HepG2 (cell line): ENCODE data around the gene ENKUR. TPM values are rescaled to one million over a fixed set of nuclear protein-coding genes. Genes with fewer than 3 reads are reported as not detected.
A peak's percentile ranks its signal among the peaks of the same experiment; 100 is the strongest.

Source experiments
- ARHGAP35 ChIP-seq: sonication (generic); formaldehyde crosslinking; IDR thresholded peaks from 2 replicates; pipeline ENCODE4 v1.9.0; 2022; ENCODE audit warnings: mild to moderate bottlenecking, inconsistent platforms, moderate library complexity, missing genetic modification reagents, borderline replicate concordance
- ARNT ChIP-seq: fragments of 450-650 bp; IDR thresholded peaks from 2 replicates; pipeline ENCODE4 v1.6.1; 2017
- BATF2 ChIP-seq: sonication (generic); formaldehyde crosslinking; IDR thresholded peaks from 2 replicates; pipeline ENCODE4 v1.8.0; 2022; ENCODE audit warnings: mild to moderate bottlenecking, missing genetic modification reagents, moderate library complexity
- CREB1 ChIP-seq, 2 experiments: fragments of 450-650 bp in 1 of 2; IDR thresholded peaks; 2 replicates each; pipeline ENCODE4 v1.6.1; 2016 to 2017; ENCODE audit warnings: control low read depth in 1 of 2, mild to moderate bottlenecking in 1 of 2, missing compliant biosample characterization in 1 of 2, missing genetic modification characterization in 1 of 2
- CSRNP2 ChIP-seq: sonication (generic); formaldehyde crosslinking; conservative IDR thresholded peaks from 2 replicates; pipeline ENCODE4 v1.8.0; 2022; ENCODE audit warnings: low read depth, missing genetic modification reagents
- FOXO4 ChIP-seq: sonication (generic); formaldehyde crosslinking; conservative IDR thresholded peaks from 2 replicates; pipeline ENCODE4 v1.8.1; 2023; ENCODE audit warnings: missing genetic modification reagents
- KLF15 ChIP-seq: sonication (generic); formaldehyde crosslinking; IDR thresholded peaks from 2 replicates; pipeline ENCODE4 v1.8.1; 2023; ENCODE audit warnings: borderline replicate concordance, mild to moderate bottlenecking, inconsistent platforms, missing genetic modification reagents, mixed read lengths
- KLF9 ChIP-seq: IDR thresholded peaks from 2 replicates; pipeline ENCODE4 v1.6.1; 2016; ENCODE audit warnings: low read depth
- MAFG ChIP-seq: sonication (generic); formaldehyde crosslinking; IDR thresholded peaks from 2 replicates; pipeline ENCODE4 v1.5.1; 2020; ENCODE audit warnings: mild to moderate bottlenecking, missing genetic modification reagents
- MBD4 ChIP-seq: IDR thresholded peaks from 2 replicates; pipeline ENCODE4 v1.6.1; 2012; ENCODE audit warnings: low read length, inconsistent platforms, borderline replicate concordance
- NCOA1 ChIP-seq: sonication (generic); formaldehyde crosslinking; IDR thresholded peaks from 2 replicates; pipeline ENCODE4 v1.9.0; 2021; ENCODE audit warnings: missing genetic modification reagents
- POLR2G ChIP-seq: fragments of 200-400 bp; formaldehyde crosslinking; IDR thresholded peaks from 2 replicates; pipeline ENCODE4 v1.6.1; 2018; ENCODE audit warnings: mild to moderate bottlenecking, low read depth, low read length, moderate library complexity
- SIX1 ChIP-seq: sonication (generic); formaldehyde crosslinking; IDR thresholded peaks from 2 replicates; pipeline ENCODE4 v1.4.0; 2020; ENCODE audit warnings: missing genetic modification reagents, borderline replicate concordance
- THRA ChIP-seq: sonication (generic); formaldehyde crosslinking; IDR thresholded peaks from 2 replicates; pipeline ENCODE4 v1.4.0; 2020; ENCODE audit warnings: missing genetic modification reagents, borderline replicate concordance
- XRCC5 ChIP-seq: fragments of 200-400 bp; formaldehyde crosslinking; optimal IDR thresholded peaks from 2 replicates; pipeline ENCODE3; 2017; ENCODE audit warnings: mild to moderate bottlenecking, low read length
- ZBTB7B ChIP-seq: sonication (generic); formaldehyde crosslinking; IDR thresholded peaks from 2 replicates; pipeline ENCODE4 v1.4.0; 2020; ENCODE audit warnings: missing genetic modification reagents
- ZBTB8A ChIP-seq: sonication (generic); formaldehyde crosslinking; IDR thresholded peaks from 2 replicates; pipeline ENCODE4 v1.4.0; 2020; ENCODE audit warnings: mild to moderate bottlenecking, low read depth, missing genetic modification reagents, borderline replicate concordance
- ZFP1 ChIP-seq: IDR thresholded peaks from 2 replicates; pipeline ENCODE4 v1.6.1; 2016
- ZFP36 ChIP-seq: fragments of 150-350 bp; IDR thresholded peaks from 2 replicates; pipeline ENCODE4 v1.6.1; 2018; ENCODE audit warnings: borderline replicate concordance, low read length, low read depth; ENCODE audit not compliant: partially characterized antibody
- ZNF335 ChIP-seq: sonication (generic); formaldehyde crosslinking; IDR thresholded peaks from 2 replicates; pipeline ENCODE4 v1.4.0; 2020; ENCODE audit warnings: missing genetic modification reagents
- ZNF484 ChIP-seq: sonication (generic); formaldehyde crosslinking; IDR thresholded peaks from 2 replicates; pipeline ENCODE4 v1.5.1; 2020; ENCODE audit warnings: mild to moderate bottlenecking, low read depth, missing genetic modification reagents, borderline replicate concordance
- ZNF558 ChIP-seq: sonication (generic); formaldehyde crosslinking; IDR thresholded peaks from 2 replicates; pipeline ENCODE4 v1.9.0; 2022; ENCODE audit warnings: mild to moderate bottlenecking, missing genetic modification reagents, borderline replicate concordance
- polyA plus RNA-seq, 8 experiments: library from polyadenylated mRNA; depleted of rRNA in 3 of 8; stranded (reverse) in 7 of 8; unstranded in 1 of 8; fragments of >200 nt; fragmentation: Illumina TruSeq in 4 of 8; extraction: Trizol in 4 of 8; gene quantifications; 2 replicates each; pipeline versions ENCODE4 v1.2.1 to v1.2.3, GENCODE V29; 2011 to 2016; ENCODE audit warnings: low read depth in 4 of 8, missing spikeins in 1 of 8, mixed read lengths in 1 of 8; ENCODE audit not compliant: insufficient read depth in 1 of 8
- total RNA-seq, 5 experiments: library from RNA; depleted of rRNA; stranded (reverse); fragments of >200 nt; fragmentation: Illumina TruSeq; extraction: Trizol; gene quantifications; 2 replicates each; pipeline ENCODE4 v1.2.3, GENCODE V29; 2016; ENCODE audit warnings: low read depth in 1 of 5
- TF ChIP-seq, protein P1 (sequence below): IDR thresholded peaks from 2 replicates; pipeline ENCODE4 v1.6.1; 2016; ENCODE audit warnings: mild to moderate bottlenecking

The ENKUR gene
- total and polyA plus RNA-seq, 2 of the 13 experiments (the other 11 are each of a cell fraction or from before 2014, with no cell fraction given): 0.15 TPM

DNA sequence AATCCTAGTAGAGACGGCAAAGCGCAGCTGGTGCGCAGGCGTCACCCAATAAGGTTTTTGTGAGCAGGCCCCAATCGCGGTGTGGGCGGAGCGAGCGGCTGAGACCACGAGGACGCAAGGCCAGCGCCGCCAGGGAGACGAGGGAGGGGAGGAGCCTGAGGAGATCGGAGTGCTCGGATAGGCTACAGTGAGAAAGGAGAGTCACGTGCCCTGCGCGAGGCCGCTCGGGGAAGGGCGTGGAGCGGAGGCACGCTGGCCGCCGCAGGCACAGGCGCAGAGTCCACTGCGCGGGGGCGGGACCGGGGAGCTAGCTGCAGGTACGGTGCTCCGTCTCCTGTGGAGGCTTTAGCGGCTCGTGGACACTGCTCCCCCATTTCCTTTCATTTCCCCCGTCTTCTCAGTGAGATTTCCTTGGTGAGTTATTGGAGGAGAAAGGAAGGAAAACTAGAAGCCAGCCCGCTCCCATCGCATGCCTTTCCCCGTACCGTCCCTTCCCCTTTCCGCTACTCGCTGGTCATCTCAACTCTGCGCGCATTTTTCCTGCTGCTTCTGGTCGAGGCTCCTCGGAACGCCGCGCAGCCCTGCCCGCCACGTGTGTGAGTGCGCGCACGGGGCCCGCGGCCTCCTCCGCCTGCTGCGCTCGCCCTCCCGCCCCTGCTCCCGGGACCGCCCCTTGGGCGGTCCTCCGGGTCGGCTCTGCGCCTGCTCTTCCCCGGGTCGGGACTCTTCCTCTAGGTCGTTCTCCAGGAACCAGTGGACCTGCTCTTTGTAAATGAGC, 607 bp upstream of the ENKUR start, which contains the start of gene THNSL1 (continued):
- TF ChIP-seq, protein P1, sequence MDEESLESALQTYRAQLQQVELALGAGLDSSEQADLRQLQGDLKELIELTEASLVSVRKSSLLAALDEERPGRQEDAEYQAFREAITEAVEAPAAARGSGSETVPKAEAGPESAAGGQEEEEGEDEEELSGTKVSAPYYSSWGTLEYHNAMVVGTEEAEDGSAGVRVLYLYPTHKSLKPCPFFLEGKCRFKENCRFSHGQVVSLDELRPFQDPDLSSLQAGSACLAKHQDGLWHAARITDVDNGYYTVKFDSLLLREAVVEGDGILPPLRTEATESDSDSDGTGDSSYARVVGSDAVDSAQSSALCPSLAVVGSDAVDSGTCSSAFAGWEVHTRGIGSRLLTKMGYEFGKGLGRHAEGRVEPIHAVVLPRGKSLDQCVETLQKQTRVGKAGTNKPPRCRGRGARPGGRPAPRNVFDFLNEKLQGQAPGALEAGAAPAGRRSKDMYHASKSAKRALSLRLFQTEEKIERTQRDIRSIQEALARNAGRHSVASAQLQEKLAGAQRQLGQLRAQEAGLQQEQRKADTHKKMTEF (CRISPR knock-in tag): peak; percentile 91
- TF ChIP-seq MAFG (CRISPR knock-in tag): 0 out of 2 replicates have a peak, but pooled peaks have one; percentile 18
- peak; percentile 95; the same call in 1 of the 2 replicates for TF ChIP-seq ARHGAP35 (CRISPR knock-in tag)
- TF ChIP-seq SIX1 (CRISPR knock-in tag): no peak
- no peak for TF ChIP-seq ZFP1 (CRISPR knock-in tag)
- TF ChIP-seq POLR2G: peak; percentile 94
- peak; percentile 15; the same call in 1 of the 2 replicates for TF ChIP-seq THRA (CRISPR knock-in tag)
- TF ChIP-seq KLF15 (CRISPR knock-in tag): 0 out of 2 replicates have a peak, but pooled peaks have one; percentile 56
- TF ChIP-seq FOXO4: 0 out of 2 replicates have a peak, but pooled peaks have one; percentile 77
- TF ChIP-seq ZNF484 (CRISPR knock-in tag): no peak
- TF ChIP-seq MBD4: no peak
- no peak for TF ChIP-seq ARNT
- no peak for TF ChIP-seq ZFP36
- TF ChIP-seq ZBTB8A (CRISPR knock-in tag): no peak; the same call in 1 of the 2 replicates
- TF ChIP-seq BATF2 (CRISPR knock-in tag): peak; percentile 94
- peak; percentile 68; the same call in 1 of the 2 replicates for TF ChIP-seq NCOA1 (CRISPR knock-in tag)
- peak; percentile 21; the same call in 1 of the 2 replicates for TF ChIP-seq CREB1 (IDR thresholded peaks at IDR 0.05)
- TF ChIP-seq CREB1 (CRISPR knock-in tag; IDR thresholded peaks at IDR 0.05): 0 out of 2 replicates have a peak, but pooled peaks have one; percentile 45
- TF ChIP-seq ZNF335 (CRISPR knock-in tag): peak; percentile 39; the same call in 1 of the 2 replicates
- TF ChIP-seq ZNF558 (CRISPR knock-in tag): peak; percentile 77; the same call in 1 of the 2 replicates
- no peak; the same call in 1 of the 2 replicates for TF ChIP-seq KLF9 (CRISPR knock-in tag)
- peak; percentile 74; the same call in 1 of the 2 replicates for TF ChIP-seq CSRNP2
- no peak for TF ChIP-seq ZBTB7B (CRISPR knock-in tag)
- no peak for TF ChIP-seq XRCC5
